CD4-positive, alpha-beta T cell (primary cell): ENCODE measurements around the gene CDC42. TPM values are rescaled to one million over a fixed set of nuclear protein-coding genes. Genes with fewer than 3 reads are reported as not detected.

Experiments
- ATAC-seq: fragments of 200-7000 bp; cut with Tn5 transposase; one replicate; pipeline ENCODE4 v1.10.0; 2022; ENCODE audit warnings: mild to moderate bottlenecking; ENCODE audit not compliant: poor library complexity
- CTCF ChIA-PET: fragments of 350-600 bp; sonication (Branson Sonifier 250); formaldehyde crosslinking; loops from one replicate; lab custom pipeline; 2021; ENCODE audit warnings: antibody characterized with exemption, inconsistent platforms; lab: Charles Lee
- POLR2A ChIA-PET: fragments of 350-600 bp; sonication (Branson Sonifier 250); formaldehyde crosslinking; loops from one replicate; lab custom pipeline; 2021; ENCODE audit warnings: antibody characterized with exemption, inconsistent platforms; lab: Charles Lee
- DNase-seq, 14 experiments: peaks; one replicate each; pipeline ENCODE4 v3.0.0-alpha.2; 2013 to 2020; ENCODE audit warnings: mixed read lengths in 2 of 14
- H3K27ac ChIP-seq, 2 donors: one replicate each; pipeline versions ENCODE4 v1.5.1 to v1.7.0; 2013; ENCODE audit warnings: low read length in 2 of 2, low read depth in 1 of 2, mild to moderate bottlenecking in 1 of 2
- H3K27me3 ChIP-seq, 2 experiments: 1 replicate in 1 of 2; 2 replicates in 1 of 2; pipeline versions ENCODE4 v1.6.1 to v1.7.0; 2013; ENCODE audit warnings: low read length in 2 of 2, control low read depth in 1 of 2, mild to moderate bottlenecking in 1 of 2, moderate library complexity in 1 of 2; ENCODE audit not compliant: insufficient read depth in 2 of 2, control insufficient read depth in 1 of 2
- H3K36me3 ChIP-seq: one replicate; pipeline ENCODE4 v1.6.1; 2013; ENCODE audit warnings: low read length, control low read depth; ENCODE audit not compliant: insufficient read depth
- H3K4me1 ChIP-seq: one replicate; pipeline ENCODE4 v1.6.1; 2013; ENCODE audit warnings: low read length, control low read depth; ENCODE audit not compliant: insufficient read depth
- H3K4me3 ChIP-seq: one replicate; pipeline ENCODE4 v1.5.1; 2013; ENCODE audit warnings: mild to moderate bottlenecking, low read length, moderate library complexity
- H3K9me3 ChIP-seq, 2 experiments: 1 replicate in 1 of 2; 2 replicates in 1 of 2; pipeline versions ENCODE4 v1.6.1 to v1.7.0; 2013; ENCODE audit warnings: low read length in 2 of 2, mild to moderate bottlenecking in 2 of 2, control low read depth in 1 of 2, moderate library complexity in 1 of 2; ENCODE audit not compliant: control insufficient read depth in 1 of 2, insufficient read depth in 1 of 2
- H3K27ac Mint-ChIP-seq: one replicate; pipeline ENCODE4 v1.8.0; 2020; ENCODE audit warnings: mixed read lengths
- H3K27me3 Mint-ChIP-seq: one replicate; pipeline ENCODE4 v1.8.0; 2021; ENCODE audit warnings: mixed read lengths
- H3K36me3 Mint-ChIP-seq: one replicate; pipeline ENCODE4 v1.8.0; 2021; ENCODE audit warnings: low read depth, mixed read lengths
- H3K4me1 Mint-ChIP-seq: one replicate; pipeline ENCODE4 v1.8.0; 2021; ENCODE audit warnings: low read depth, mixed read lengths
- H3K4me3 Mint-ChIP-seq: one replicate; pipeline ENCODE4 v1.8.0; 2020; ENCODE audit warnings: mild to moderate bottlenecking, mixed read lengths
- H3K9me3 Mint-ChIP-seq: one replicate; pipeline ENCODE4 v1.8.0; 2020; ENCODE audit warnings: mixed read lengths
- CTCF ChIP-seq: fragments of 200-600 bp; IDR thresholded peaks from one replicate; pipeline ENCODE4 v1.8.0; 2022; ENCODE audit warnings: antibody characterized with exemption, mild to moderate bottlenecking
- intact Hi-C, 2 experiments: fragments of 100-400 bp; cut with DNase I in 1 of 2; cut with micrococcal nuclease in 1 of 2; formaldehyde crosslinking; loops; one replicate each; pipeline versions ENCODE4 v1.15.1 to v1.9.0; 2023 to 2025; cut with DNase I, micrococcal nuclease
- total RNA-seq, 174 experiments: library from RNA in 2 of 174; stranded (reverse) in 2 of 174; gene quantifications; one replicate each; pipeline ENCODE4 v1.2.3 and lab custom pipeline; 2021 to 2026

The CDC42 gene
- total RNA-seq, 2 experiments from 2014 or later, result 375 to 379 TPM

GRCh38 chr1:22115286-22115685, 62.8 kb downstream of the CDC42 start:
- Histone ChIP-seq H3K27ac (no peak overlapping the region), H3K27me3 (no peaks in the 10 kb centered on the region), H3K4me3 (no peak overlapping the region), H3K4me1 (no peaks in the 10 kb centered on the region), H3K9me3 (no peaks in the 10 kb centered on the region), H3K36me3 (peaks cover 72% of the 10 kb centered on the region)
- Mint-ChIP-seq H3K27me3 (no peaks in the 10 kb centered on the region), H3K9me3 (no peaks in the 10 kb centered on the region), H3K36me3 (peaks cover 58% of the 10 kb centered on the region), H3K4me1 (peaks cover 35% of the 10 kb centered on the region), H3K4me3 (no peak overlapping the region), H3K27ac (peak overlapping the region; percentile 81)
- POLR2A ChIA-PET, result no interaction called here
- intact Hi-C loops, result no loop called here
- TF ChIP-seq CTCF, result no peak
- no peak for ATAC-seq
- CTCF ChIA-PET, result no interaction called here
- no peak for DNase-seq

- peaks cover 62% of the 10 kb centered on the region for H3K36me3 ChIP-seq
- ATAC-seq, result no peak
- no peak for TF ChIP-seq CTCF
Observed at GRCh38 chr1:22117238-22117637, 64.7 kb downstream of the CDC42 start.

DNA sequence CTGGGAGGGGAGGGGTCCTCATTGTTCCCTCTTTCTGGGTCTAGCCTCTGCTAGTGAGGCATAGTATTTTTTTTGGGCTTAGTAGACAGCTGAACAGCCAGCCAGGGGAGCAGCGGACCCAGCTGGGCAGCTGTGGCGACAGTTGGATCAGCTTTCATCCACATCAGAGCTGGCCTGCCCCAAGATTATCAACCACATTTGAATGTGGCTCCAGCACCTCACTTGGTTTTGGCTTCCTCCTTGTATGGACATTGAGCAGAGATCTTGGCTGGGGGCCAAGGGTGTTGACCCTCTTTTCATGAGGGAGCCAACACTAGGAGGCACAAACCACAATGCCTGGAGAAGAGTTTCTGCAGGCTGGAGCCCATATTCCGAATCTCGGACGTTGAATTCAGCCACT, 65.3 kb downstream of the CDC42 start:
- intact Hi-C loops, result no loop called here
- no peak for ATAC-seq
- TF ChIP-seq CTCF, result no peak
- peak overlapping the region; percentile 20 for H3K27ac Mint-ChIP-seq
- H3K4me1 Mint-ChIP-seq, result peaks cover 29% of the 10 kb centered on the region
- Histone ChIP-seq H3K9me3 (no peaks in the 10 kb centered on the region), H3K4me3 (no peak overlapping the region), H3K4me1 (no peaks in the 10 kb centered on the region), H3K27ac (no peak overlapping the region), H3K36me3 (peaks cover 56% of the 10 kb centered on the region), H3K27me3 (no peaks in the 10 kb centered on the region)
- ChIA-PET POLR2A (no interaction called here), CTCF (no interaction called here)
- H3K9me3 Mint-ChIP-seq, result no peaks in the 10 kb centered on the region
- H3K4me3 Mint-ChIP-seq, result no peak overlapping the region
- peak in 2 of 14 experiments; percentile 3 to 16 for DNase-seq
- peaks cover 40% of the 10 kb centered on the region for H3K36me3 Mint-ChIP-seq
- no peaks in the 10 kb centered on the region for H3K27me3 Mint-ChIP-seq

More at GRCh38 chr1:22117238-22117637, 64.7 kb downstream of the CDC42 start:
- POLR2A ChIA-PET, result no interaction called here
- Histone ChIP-seq H3K27me3 (no peaks in the 10 kb centered on the region), H3K9me3 (no peaks in the 10 kb centered on the region), H3K4me1 (no peaks in the 10 kb centered on the region), H3K4me3 (no peak overlapping the region), H3K27ac (no peak overlapping the region)
- intact Hi-C loops, result no loop called here
- H3K4me1 Mint-ChIP-seq, result peaks cover 35% of the 10 kb centered on the region
- CTCF ChIA-PET, result no interaction called here
- peaks cover 47% of the 10 kb centered on the region for H3K36me3 Mint-ChIP-seq
- H3K27ac Mint-ChIP-seq, result peak overlapping the region; percentile 81
- H3K27me3 Mint-ChIP-seq, result no peaks in the 10 kb centered on the region
- peak in 1 of 14 experiments; percentile 20 for DNase-seq
- H3K9me3 Mint-ChIP-seq, result no peaks in the 10 kb centered on the region
- no peak overlapping the region for H3K4me3 Mint-ChIP-seq
